ENCODE data around the gene WHRN.
A peak's percentile ranks its signal among the peaks of the same experiment; 100 is the strongest.

The WHRN gene

DNA sequence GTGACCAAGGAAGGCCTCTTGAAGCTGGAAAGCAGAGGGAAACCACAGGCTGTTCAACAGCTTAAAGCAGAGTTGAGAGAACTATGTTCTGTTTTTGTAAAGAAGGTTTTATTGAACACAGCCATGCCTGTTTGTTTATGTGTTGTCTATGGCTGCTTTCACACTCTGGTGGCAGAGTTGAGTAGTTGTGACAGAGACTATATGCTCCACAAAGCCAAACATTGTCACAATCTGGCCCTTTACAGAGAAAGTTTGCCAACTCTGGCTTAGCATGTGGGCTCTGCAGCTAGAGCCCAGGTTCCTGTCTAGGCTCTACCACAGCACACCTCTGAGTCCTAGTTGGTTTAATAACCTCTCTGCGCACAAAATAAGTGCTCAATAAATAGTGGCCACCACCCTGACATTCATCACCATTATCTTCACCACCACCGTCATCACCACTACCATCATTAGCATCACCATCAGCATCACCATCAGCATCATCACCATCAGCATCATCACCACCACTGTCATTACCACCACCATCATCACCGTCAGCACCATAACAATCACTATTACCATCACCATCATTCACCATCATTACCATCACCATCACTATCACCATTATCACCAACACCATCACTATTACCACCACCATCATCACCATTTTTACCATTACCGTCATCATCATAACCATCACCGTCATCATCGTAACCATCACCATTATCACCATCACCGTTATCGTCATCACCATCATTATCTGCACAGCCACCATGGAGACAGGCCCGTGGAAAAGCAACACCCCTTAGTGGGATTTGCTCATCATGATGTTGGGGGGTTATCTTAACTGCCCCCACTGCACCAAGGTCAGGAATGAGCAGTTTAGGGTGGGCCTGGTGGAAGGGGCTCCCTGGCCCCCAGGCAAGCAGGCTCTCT is 135.8 kb downstream of the WHRN start:
- TF ChIP-seq CTCF (IDR thresholded peaks at IDR 0.05; ENCODE audit: low read depth, low read length), result no peak
- DNase-seq (ENCODE audit: extremely low read depth, low read depth), result no peak

GRCh38 chr9:114367772-114368569 is 137.3 kb downstream of the WHRN start:
- no peak for DNase-seq (ENCODE audit: extremely low read depth, low read depth)
- TF ChIP-seq CTCF (IDR thresholded peaks at IDR 0.05; ENCODE audit: low read depth, low read length), result no peak

DNA sequence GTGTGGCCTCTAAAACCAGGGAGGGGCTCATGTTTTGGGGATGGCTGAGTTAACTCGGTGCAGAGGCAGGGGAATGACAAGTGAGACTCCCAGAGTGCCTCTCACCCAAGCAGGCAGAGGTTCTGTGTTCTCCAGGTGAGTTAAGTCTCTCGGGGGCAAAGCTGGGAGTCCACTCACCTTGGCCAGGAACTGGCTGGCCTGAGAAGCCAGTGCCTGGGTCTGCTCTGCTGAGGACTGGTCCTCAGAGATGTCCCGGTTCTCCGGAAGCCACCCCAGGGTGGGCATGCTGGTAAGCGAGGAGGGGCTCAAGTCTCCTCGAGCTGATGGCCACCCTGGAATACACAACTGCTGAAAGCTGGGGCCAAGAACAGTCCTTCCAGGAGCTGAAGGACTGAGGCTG is 137.9 kb downstream of the WHRN start:
- DNase-seq (ENCODE audit: extremely low read depth, low read depth), result no peak
- TF ChIP-seq CTCF (IDR thresholded peaks at IDR 0.05; ENCODE audit: low read depth, low read length), result no peak

GRCh38 chr9:114366334-114367128 is 138.7 kb downstream of the WHRN start:
- TF ChIP-seq CTCF (IDR thresholded peaks at IDR 0.05; ENCODE audit: low read depth, low read length), result no peak
- peak; percentile 69 for DNase-seq (ENCODE audit: extremely low read depth, low read depth)

DNA sequence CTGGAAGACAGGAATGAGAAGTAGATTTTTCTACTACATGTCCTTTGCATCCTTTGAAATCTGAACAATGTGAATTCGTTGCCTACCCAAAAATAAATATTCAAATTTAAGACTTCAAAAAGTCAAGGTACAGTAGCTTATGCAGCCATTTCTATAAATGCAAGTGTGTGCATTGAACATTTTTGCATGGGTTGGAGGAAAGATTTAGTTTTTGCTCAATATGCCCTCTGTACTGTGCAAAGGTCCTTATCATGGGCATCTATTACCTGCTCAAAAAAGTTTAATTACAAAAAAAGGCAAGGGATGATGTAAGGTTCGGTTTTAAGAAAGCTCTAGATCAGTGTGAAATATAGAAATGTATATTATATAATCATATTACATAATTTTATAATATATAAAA is 140.1 kb downstream of the WHRN start:
- DNase-seq (ENCODE audit: extremely low read depth, low read depth), result no peak
- no peak for TF ChIP-seq CTCF (IDR thresholded peaks at IDR 0.05; ENCODE audit: low read depth, low read length)

- DNase-seq (ENCODE audit: extremely low read depth, low read depth), result peak; percentile 55
Observed at GRCh38 chr9:114364134-114365041, 140.9 kb downstream of the WHRN start.

More at GRCh38 chr9:114364134-114365041, 140.9 kb downstream of the WHRN start:
- TF ChIP-seq CTCF (IDR thresholded peaks at IDR 0.05; ENCODE audit: low read depth, low read length), result no peak

Data from AG09319 (cell line).